Activated T-helper 1 cell treated with anti-CD3 and anti-CD28 coated beads, Interleukin-12 subunit alpha, Interleukin-12 subunit beta, Interleukin-2, Interleukin-4 antibody, amounts not matched to agents 30 ng/mL and 10 ng/mL and 1 ng/mL, durations not matched to agents 14 hours and 24 hours and 36 hours (primary cell): ENCODE measurements around the gene TEX54. TPM values are rescaled to one million over a fixed set of nuclear protein-coding genes. Genes with fewer than 3 reads are reported as not detected.
"Not testable (repeated sequence)": the region's sequence is repeated elsewhere in the genome, so short reads cannot be mapped to it uniquely, and the experiment has no call there.

Experiments
- DNase-seq: peaks from one replicate; pipeline ENCODE4 v3.0.0; 2021; ENCODE audit warnings: low spot score
- H3K27ac Mint-ChIP-seq: one replicate; pipeline ENCODE4 v1.8.0; 2021; ENCODE audit warnings: mild to moderate bottlenecking, mixed read lengths
- H3K27me3 Mint-ChIP-seq: one replicate; pipeline ENCODE4 v1.8.0; 2022; ENCODE audit warnings: mild to moderate bottlenecking, moderate library complexity, mixed read lengths; ENCODE audit not compliant: insufficient read depth
- H3K36me3 Mint-ChIP-seq: one replicate; pipeline ENCODE4 v1.8.0; 2021; ENCODE audit warnings: low read depth, mixed read lengths
- H3K4me1 Mint-ChIP-seq: one replicate; pipeline ENCODE4 v1.8.0; 2021; ENCODE audit warnings: low read depth, mixed read lengths
- H3K4me3 Mint-ChIP-seq: one replicate; pipeline ENCODE4 v1.8.0; 2021; ENCODE audit warnings: mild to moderate bottlenecking, moderate library complexity, mixed read lengths
- H3K9me3 Mint-ChIP-seq: one replicate; pipeline ENCODE4 v1.8.0; 2021; ENCODE audit warnings: mixed read lengths
- intact Hi-C: fragments of 100-400 bp; cut with micrococcal nuclease; formaldehyde crosslinking; loops from one replicate; pipeline ENCODE4 v1.15.1; 2024
- total RNA-seq: library from RNA; stranded (reverse); gene quantifications from 2 replicates; pipeline ENCODE4 v1.2.3, GENCODE V29; 2022

The TEX54 gene
- total RNA-seq, 1 donor from 2014 or later = 1.3 TPM

DNA sequence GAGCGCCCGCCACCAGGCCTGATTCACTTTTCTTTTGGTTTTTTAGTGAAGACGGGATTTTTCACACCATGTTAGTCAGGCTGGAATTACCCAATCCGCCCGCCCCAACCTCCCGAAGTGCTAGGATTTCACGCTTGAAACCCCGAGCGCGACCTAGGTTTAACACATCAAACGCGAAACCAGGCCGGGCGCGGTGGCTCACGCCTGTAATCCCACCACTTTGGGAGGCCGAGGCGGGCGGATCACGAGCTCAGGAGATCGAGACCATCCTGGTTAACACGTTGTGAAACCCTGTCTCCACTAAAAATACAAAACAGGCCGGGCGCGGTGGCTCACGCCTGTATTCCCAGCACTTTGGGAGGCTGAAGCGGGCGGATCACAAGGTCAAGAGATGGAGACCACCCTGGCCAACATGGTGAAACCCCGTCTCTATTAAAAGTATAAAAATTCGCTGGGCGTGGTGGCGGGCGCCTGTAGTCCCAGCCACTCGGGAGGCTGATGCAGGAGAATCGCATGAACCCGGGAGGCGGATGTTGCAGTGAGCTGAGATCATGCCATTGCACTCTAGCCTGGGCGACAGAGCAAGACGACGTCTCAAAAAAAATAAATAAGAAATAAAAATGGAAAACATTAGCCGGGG, 8.2 kb upstream of the TEX54 start:
- H3K9me3 Mint-ChIP-seq, H3K27me3 Mint-ChIP-seq: not testable (repeated sequence)

GRCh38 chr11:62839050-62839945, 6.7 kb upstream of the TEX54 start, which contains the start of gene WDR74:
Gene WDR74 (minus strand): TSS chr11:62839590. CDS start chr11:62839570, 20 bp downstream.
- H3K27ac Mint-ChIP-seq = no peak within 1 kb of the TSS
- DNase-seq = peak; percentile 88
- H3K4me3 Mint-ChIP-seq = no peak within 1 kb of the TSS
- no peaks in the 10 kb centered on the region for H3K9me3 Mint-ChIP-seq
- intact Hi-C loops = loop anchor here (1.0 kb wide), 4 partner anchors 8 to 68 kb away; partner anchors contain the start of genes NXF1, TAF6L and TMEM179B
- H3K4me1 Mint-ChIP-seq = peaks cover 23% of the 10 kb centered on the region
- H3K36me3 Mint-ChIP-seq = peaks cover 28% of the 10 kb centered on the region
- no peaks in the 10 kb centered on the region for H3K27me3 Mint-ChIP-seq

More for the DNA sequence above, 8.2 kb upstream of the TEX54 start:
- intact Hi-C loops = loop anchor here (1.0 to 5.0 kb wide), 9 partner anchors 40 to 1014 kb away; partner anchors contain the start of genes B3GAT3, FADS2, HNRNPUL2 and TUT1
- Mint-ChIP-seq H3K4me1 (peaks cover 18% of the 10 kb centered on the region), H3K36me3 (peaks cover 16% of the 10 kb centered on the region)
- H3K27ac Mint-ChIP-seq, H3K4me3 Mint-ChIP-seq: not testable (repeated sequence)
- peak; percentile 79 for DNase-seq

- intact Hi-C loops = no loop called here
- peak overlapping the region; percentile 27 for H3K4me3 Mint-ChIP-seq
- no peak overlapping the region for H3K27ac Mint-ChIP-seq
- DNase-seq = no peak
- peaks cover 45% of the 10 kb centered on the region for H3K36me3 Mint-ChIP-seq
- H3K9me3 Mint-ChIP-seq = no peaks in the 10 kb centered on the region
- H3K27me3 Mint-ChIP-seq = no peaks in the 10 kb centered on the region
- H3K4me1 Mint-ChIP-seq = peaks cover 44% of the 10 kb centered on the region
Observed at GRCh38 chr11:62835336-62835735, 2.7 kb upstream of the TEX54 start.

DNA sequence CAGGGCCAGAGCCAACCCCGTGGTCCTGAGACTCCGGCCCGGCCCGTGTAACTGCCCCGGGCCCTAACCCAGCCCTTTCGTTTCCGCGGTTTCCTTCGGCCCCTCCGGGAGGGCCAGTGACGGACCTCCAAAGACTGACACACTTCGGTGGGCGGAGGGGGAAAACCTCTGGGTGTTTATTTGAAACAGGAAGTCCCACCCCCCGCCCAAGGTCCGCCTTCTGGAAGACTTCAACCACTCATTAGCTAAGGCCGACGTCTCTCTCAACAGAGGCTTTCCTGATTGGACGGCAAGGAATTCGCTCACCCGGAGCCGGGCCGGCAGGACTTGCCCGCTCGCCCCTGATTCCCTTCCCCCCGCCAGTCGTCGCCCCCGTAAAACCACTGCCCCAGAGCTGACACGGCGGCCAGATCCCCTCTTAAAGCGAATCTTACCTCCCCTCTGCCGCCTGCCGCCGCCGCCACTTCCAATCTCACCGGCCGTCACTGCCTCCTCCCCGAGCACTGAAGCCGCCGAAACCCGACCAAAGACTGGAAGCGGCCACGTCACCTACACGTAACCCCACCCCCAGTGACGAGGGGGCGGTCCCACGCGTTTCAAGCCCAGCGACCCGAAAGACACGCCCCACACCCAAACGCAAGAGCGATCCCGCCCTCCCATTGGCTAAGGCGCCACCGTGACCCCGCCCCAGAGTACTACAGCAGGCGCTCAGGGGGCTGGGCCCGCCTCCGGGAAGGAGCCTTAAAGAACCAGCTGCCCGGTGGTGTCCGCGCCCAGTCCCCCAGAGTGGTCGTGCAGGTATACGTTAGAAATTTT, 913 bp downstream of the TEX54 start, which contains the start of gene STX5:
Gene STX5 (minus strand): TSS at position 532 of the 816 bp plus-strand sequence. CDS start 808 bp downstream, outside the sequence.
- peaks cover 41% of the 10 kb centered on the region for H3K4me1 Mint-ChIP-seq
- no peaks in the 10 kb centered on the region for H3K9me3 Mint-ChIP-seq
- peak within 1 kb of the TSS; percentile 93 for H3K4me3 Mint-ChIP-seq
- H3K27ac Mint-ChIP-seq = peak within 1 kb of the TSS; percentile 99
- H3K27me3 Mint-ChIP-seq = no peaks in the 10 kb centered on the region
- intact Hi-C loops = loop anchor here (1.0 kb wide), 11 partner anchors 8 to 122 kb away; partner anchors contain the start of genes NXF1, POLR2G, SLC3A2 and TAF6L
- DNase-seq = peak; percentile 99
- peaks cover 45% of the 10 kb centered on the region for H3K36me3 Mint-ChIP-seq

- peaks cover 41% of the 10 kb centered on the region for H3K36me3 Mint-ChIP-seq
- peak overlapping the region; percentile 93 for H3K4me3 Mint-ChIP-seq
- H3K27ac Mint-ChIP-seq = peak overlapping the region; percentile 99
- intact Hi-C loops = loop anchor here (1.0 kb wide), 1 partner anchor 8 kb away; the partner anchor contains the start of gene WDR74
- H3K9me3 Mint-ChIP-seq = no peaks in the 10 kb centered on the region
- no peak for DNase-seq
- peaks cover 41% of the 10 kb centered on the region for H3K4me1 Mint-ChIP-seq
- H3K27me3 Mint-ChIP-seq = no peaks in the 10 kb centered on the region
Observed at GRCh38 chr11:62830904-62831519, 1.6 kb downstream of the TEX54 start.

- H3K27ac Mint-ChIP-seq, intact Hi-C loops, H3K27me3 Mint-ChIP-seq, DNase-seq, H3K9me3 Mint-ChIP-seq, H3K4me3 Mint-ChIP-seq: not testable (repeated sequence)
- peaks cover 28% of the 10 kb centered on the region for H3K4me1 Mint-ChIP-seq
- peaks cover 38% of the 10 kb centered on the region for H3K36me3 Mint-ChIP-seq
Observed at GRCh38 chr11:62828130-62828529, 4.5 kb downstream of the TEX54 start.

DNA sequence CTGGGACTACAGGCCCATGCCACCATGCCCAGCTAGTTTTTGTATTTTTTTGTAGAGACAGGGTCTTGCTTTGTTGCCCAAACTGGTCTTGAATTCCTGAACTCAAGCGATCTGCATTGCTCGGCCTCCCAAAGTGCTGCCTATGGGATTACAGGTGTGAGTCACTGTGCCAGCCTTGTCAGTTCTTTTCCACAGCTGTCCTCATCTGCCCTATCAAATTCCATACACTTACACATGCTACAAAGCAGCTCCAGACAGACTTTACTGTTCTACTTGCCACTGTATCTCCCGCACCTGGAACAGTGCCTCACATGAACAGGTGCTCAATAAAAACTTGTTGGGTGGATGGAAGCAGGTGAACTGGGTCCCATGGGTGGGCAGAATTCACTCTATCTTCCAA, 9.0 kb downstream of the TEX54 start:
- Mint-ChIP-seq H3K27ac (no peak overlapping the region), H3K27me3 (no peaks in the 10 kb centered on the region), H3K4me1 (peaks cover 5% of the 10 kb centered on the region), H3K4me3 (no peak overlapping the region), H3K36me3 (peaks cover 38% of the 10 kb centered on the region), H3K9me3 (no peaks in the 10 kb centered on the region)
- intact Hi-C loops = no loop called here
- DNase-seq = no peak

- no peak for DNase-seq
- no peak overlapping the region for H3K4me3 Mint-ChIP-seq
- intact Hi-C loops = no loop called here
- H3K4me1 Mint-ChIP-seq = no peaks in the 10 kb centered on the region
- H3K27ac Mint-ChIP-seq = no peak overlapping the region
- no peaks in the 10 kb centered on the region for H3K9me3 Mint-ChIP-seq
- H3K27me3 Mint-ChIP-seq = no peaks in the 10 kb centered on the region
- peaks cover 12% of the 10 kb centered on the region for H3K36me3 Mint-ChIP-seq
Observed at GRCh38 chr11:62817129-62817528, 15.5 kb downstream of the TEX54 start.

GRCh38 chr11:62816557-62816956, 16.1 kb downstream of the TEX54 start:
- no peaks in the 10 kb centered on the region for H3K4me1 Mint-ChIP-seq
- peaks cover 12% of the 10 kb centered on the region for H3K36me3 Mint-ChIP-seq
- H3K27me3 Mint-ChIP-seq = no peaks in the 10 kb centered on the region
- H3K4me3 Mint-ChIP-seq = no peak overlapping the region
- no peak for DNase-seq
- intact Hi-C loops = no loop called here
- H3K9me3 Mint-ChIP-seq = no peaks in the 10 kb centered on the region
- no peak overlapping the region for H3K27ac Mint-ChIP-seq

DNA sequence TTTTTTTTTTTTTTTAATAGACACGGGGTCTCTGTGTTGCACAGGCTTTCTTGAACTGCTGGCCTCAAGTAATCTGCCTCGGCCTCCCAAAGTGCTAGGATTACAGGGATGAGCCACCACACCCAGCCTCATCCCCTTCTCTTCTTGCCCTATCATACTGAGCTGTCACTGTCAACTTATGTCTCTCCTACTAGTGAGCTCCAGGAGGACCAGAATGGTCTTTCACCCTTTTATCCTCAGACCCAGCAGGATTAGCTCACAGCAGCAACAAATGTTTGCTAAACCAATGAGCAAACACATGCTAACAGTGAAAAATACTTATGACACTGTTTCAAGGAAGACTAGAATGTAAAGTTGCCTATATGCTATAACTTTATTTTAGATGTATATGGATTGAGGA, 21.0 kb downstream of the TEX54 start:
- H3K36me3 Mint-ChIP-seq = peaks cover 9% of the 10 kb centered on the region
- peaks cover 1% of the 10 kb centered on the region for H3K4me1 Mint-ChIP-seq
- DNase-seq = no peak
- no peaks in the 10 kb centered on the region for H3K9me3 Mint-ChIP-seq
- intact Hi-C loops = no loop called here
- H3K4me3 Mint-ChIP-seq = no peak overlapping the region
- no peaks in the 10 kb centered on the region for H3K27me3 Mint-ChIP-seq
- H3K27ac Mint-ChIP-seq = no peak overlapping the region

- no peak overlapping the region for H3K4me3 Mint-ChIP-seq
- H3K9me3 Mint-ChIP-seq = no peaks in the 10 kb centered on the region
- H3K27me3 Mint-ChIP-seq = no peaks in the 10 kb centered on the region
- intact Hi-C loops = no loop called here
- no peak for DNase-seq
- H3K36me3 Mint-ChIP-seq = peaks cover 6% of the 10 kb centered on the region
- H3K27ac Mint-ChIP-seq = no peak overlapping the region
- peaks cover 9% of the 10 kb centered on the region for H3K4me1 Mint-ChIP-seq
Observed at GRCh38 chr11:62810748-62811147, 21.9 kb downstream of the TEX54 start.

- H3K4me1 Mint-ChIP-seq = peaks cover 31% of the 10 kb centered on the region
- H3K27me3 Mint-ChIP-seq = peaks cover 2% of the 10 kb centered on the region
- intact Hi-C loops = no loop called here
- H3K36me3 Mint-ChIP-seq = peaks cover 29% of the 10 kb centered on the region
- H3K27ac Mint-ChIP-seq = peak overlapping the region; percentile 23
- no peak for DNase-seq
- H3K9me3 Mint-ChIP-seq = no peaks in the 10 kb centered on the region
- H3K4me3 Mint-ChIP-seq = peak overlapping the region; percentile 100
Observed at GRCh38 chr11:62806611-62807121, 26.0 kb downstream of the TEX54 start.
